K562 (cell line): Measurements from ENCODE around the gene YOD1. TPM values are rescaled to one million over a fixed set of nuclear protein-coding genes. Genes with fewer than 3 reads are reported as not detected.

Experiments
- ARHGAP35 ChIP-seq: fragments of 450-650 bp; IDR thresholded peaks from 2 replicates; pipeline ENCODE4 v1.6.1; 2018; ENCODE audit not compliant: partially characterized antibody
- CREB3L1 ChIP-seq: fragments of 450-650 bp; IDR thresholded peaks from 2 replicates; pipeline ENCODE4 v1.6.1; 2014; ENCODE audit warnings: low read depth, mild to moderate bottlenecking, moderate library complexity, borderline replicate concordance
- ESRRA ChIP-seq: fragments of 450-650 bp; IDR thresholded peaks from 2 replicates; pipeline ENCODE4 v1.6.1; 2014; ENCODE audit warnings: low read depth, mild to moderate bottlenecking, moderate library complexity, borderline replicate concordance
- GATA2 ChIP-seq: sonication (generic); formaldehyde crosslinking; IDR thresholded peaks from 2 replicates; pipeline ENCODE4 v1.4.0; 2020; ENCODE audit warnings: mild to moderate bottlenecking, missing genetic modification reagents
- HLTF ChIP-seq: fragments of 450-650 bp; IDR thresholded peaks from 2 replicates; pipeline ENCODE4 v1.6.1; 2016
- MAX ChIP-seq: sonication (generic); formaldehyde crosslinking; IDR thresholded peaks from 2 replicates; pipeline ENCODE4 v1.9.0; 2022; ENCODE audit warnings: mild to moderate bottlenecking, missing genetic modification reagents
- MEF2A ChIP-seq: IDR thresholded peaks from 2 replicates; pipeline ENCODE4 v1.6.1; 2011; ENCODE audit warnings: low read depth, mild to moderate bottlenecking, low read length, moderate library complexity; ENCODE audit not compliant: control insufficient read depth
- PHTF2 ChIP-seq: fragments of 250-450 bp; sonication (Bioruptor Pico); IDR thresholded peaks from 2 replicates; pipeline ENCODE4 v1.5.0; 2021; ENCODE audit warnings: mild to moderate bottlenecking
- POLR2H ChIP-seq: IDR thresholded peaks from 2 replicates; pipeline ENCODE4 v1.6.1; 2016; ENCODE audit warnings: missing genetic modification characterization, low read depth, mild to moderate bottlenecking, control low read depth, missing compliant biosample characterization, moderate library complexity
- REST ChIP-seq, 2 experiments: fragments of 450-650 bp; formaldehyde crosslinking in 1 of 2; IDR thresholded peaks; 2 replicates each; pipeline versions ENCODE4 v1.4.0 to v1.6.1; 2014 to 2020; ENCODE audit warnings: mild to moderate bottlenecking in 2 of 2, borderline replicate concordance in 1 of 2, low read depth in 1 of 2
- STAT5A ChIP-seq: IDR thresholded peaks from 2 replicates; pipeline ENCODE4 v1.6.1; 2012; ENCODE audit warnings: low read length, inconsistent platforms, borderline replicate concordance
- ZSCAN32 ChIP-seq: fragments of 450-650 bp; formaldehyde crosslinking; IDR thresholded peaks from 2 replicates; pipeline ENCODE4 v1.4.0; 2020; ENCODE audit warnings: mild to moderate bottlenecking, moderate library complexity
- polyA plus RNA-seq, 8 experiments: library from polyadenylated mRNA; depleted of rRNA in 4 of 8; stranded (reverse) in 5 of 8; unstranded in 3 of 8; fragments of >200 nt; fragmentation: Nextera tagmentation in 2 of 8; fragmentation: Illumina TruSeq in 1 of 8; extraction: Ambion mirVana in 2 of 8; extraction: Trizol in 1 of 8; gene quantifications; 2 replicates each; pipeline versions ENCODE4 v1.2.1 to v1.2.3, GENCODE V29; 2011 to 2014; ENCODE audit warnings: inconsistent platforms in 1 of 8, missing spikeins in 1 of 8
- total RNA-seq, 7 experiments: library from RNA; depleted of rRNA in 6 of 7; stranded (reverse); fragments of >200 nt in 6 of 7; fragmentation: Illumina TruSeq in 2 of 7; extraction: Trizol in 2 of 7; gene quantifications; 2 replicates each; pipeline versions ENCODE4 v1.2.1 to v1.2.3, GENCODE V29; 2011 to 2021; ENCODE audit warnings: low replicate concordance in 1 of 7

Gene YOD1
- total and polyA plus RNA-seq, 9 of the 15 experiments (the other 6 are each of a cell fraction or from before 2014, with no cell fraction given): 18.2 to 78.1 (median 46.9) TPM

GRCh38 chr1:207052911-207053769 lies 2.1 kb upstream of the YOD1 start, which contains the start of gene PFKFB2 (continued):
- TF ChIP-seq MAX (CRISPR knock-in tag): peak; percentile 80
- TF ChIP-seq POLR2H (tag): peak; percentile 88
- peak; percentile 67; the same call in 1 of the 2 replicates for TF ChIP-seq PHTF2
- no peak for TF ChIP-seq ZSCAN32 (CRISPR knock-in tag)
- peak; percentile 91 for TF ChIP-seq CREB3L1
- no peak for TF ChIP-seq GATA2 (CRISPR knock-in tag)
- TF ChIP-seq MEF2A: 0 out of 2 replicates have a peak, but pooled peaks have one; percentile 6
- peak; percentile 93 for TF ChIP-seq ESRRA
- TF ChIP-seq STAT5A: no peak
- TF ChIP-seq REST (IDR thresholded peaks at IDR 0.05; ENCODE audit: borderline replicate concordance): peak; percentile 25; the same call in 1 of the 2 replicates
- peak; percentile 73; the same call in 1 of the 2 replicates for TF ChIP-seq REST (CRISPR knock-in tag; IDR thresholded peaks at IDR 0.05; ENCODE audit: low read depth)
- TF ChIP-seq ARHGAP35: peak; percentile 93
- peak; percentile 49; the same call in 1 of the 2 replicates for TF ChIP-seq HLTF
